ENCODE data around the gene ZNF550. TPM values are rescaled to one million over a fixed set of nuclear protein-coding genes. Genes with fewer than 3 reads are reported as not detected.
"Not testable (repeated sequence)": the region's sequence is repeated elsewhere in the genome, so short reads cannot be mapped to it uniquely, and the experiment has no call there.

ZNF550 gene
- total RNA-seq, 1 donor from 2014 or later, result 6.3 TPM

GRCh38 chr19:57500400-57500799, 59.3 kb downstream of the ZNF550 start:
- H3K4me3 ChIP-seq (ENCODE audit: low read length in 3 of 3), result peak overlapping the region; percentile 54 to 65 (median 62)
- not testable (repeated sequence) for H3K4me1 ChIP-seq (ENCODE audit: control insufficient read depth in 3 of 3, insufficient read depth in 3 of 3, low read length in 3 of 3); H3K27ac ChIP-seq (ENCODE audit: low read depth, low read length); H3K27me3 ChIP-seq (ENCODE audit: control insufficient read depth in 3 of 3, insufficient read depth in 3 of 3, low read length in 3 of 3)
- peak overlapping the region; percentile 38 to 64 (median 43) for H3K9ac ChIP-seq (ENCODE audit: low read depth in 1 of 3, low read length in 3 of 3)
- H3K36me3 ChIP-seq (ENCODE audit: control insufficient read depth in 3 of 3, insufficient read depth in 3 of 3, low read length in 3 of 3), result peaks cover 11 to 20% (median 17%) of the 10 kb centered on the region in 3 donors
- peaks cover 0 to 16% (median 0%) of the 10 kb centered on the region in 3 donors for H3K9me3 ChIP-seq (ENCODE audit: control insufficient read depth in 3 of 3, low read length in 3 of 3)

- not testable (repeated sequence) for H3K4me1 ChIP-seq (ENCODE audit: control insufficient read depth in 3 of 3, insufficient read depth in 3 of 3, low read length in 3 of 3); H3K27me3 ChIP-seq (ENCODE audit: control insufficient read depth in 3 of 3, insufficient read depth in 3 of 3, low read length in 3 of 3)
- H3K36me3 ChIP-seq (ENCODE audit: control insufficient read depth in 3 of 3, insufficient read depth in 3 of 3, low read length in 3 of 3), result peaks cover 8 to 15% (median 14%) of the 10 kb centered on the region in 3 donors
- peak within 1 kb of the TSS; percentile 82 for H3K27ac ChIP-seq (ENCODE audit: low read depth, low read length)
- peak within 1 kb of the TSS; percentile 65 to 90 (median 88) for H3K4me3 ChIP-seq (ENCODE audit: low read length in 3 of 3)
- peaks cover 0 to 13% (median 0%) of the 10 kb centered on the region in 3 donors for H3K9me3 ChIP-seq (ENCODE audit: control insufficient read depth in 3 of 3, low read length in 3 of 3)
- peak within 1 kb of the TSS; percentile 75 to 92 (median 91) for H3K9ac ChIP-seq (ENCODE audit: low read depth in 1 of 3, low read length in 3 of 3)
These were observed 59.8 kb downstream of the ZNF550 start, which contains the start of gene ZNF773 for GRCh38 chr19:57499680-57500395. ZNF773 (plus strand) TSS chr19:57499938; CDS start chr19:57500081, 143 bp downstream.

- not testable (repeated sequence) for H3K9ac ChIP-seq (ENCODE audit: low read depth in 1 of 3, low read length in 3 of 3); H3K27ac ChIP-seq (ENCODE audit: low read depth, low read length); H3K27me3 ChIP-seq (ENCODE audit: control insufficient read depth in 3 of 3, insufficient read depth in 3 of 3, low read length in 3 of 3); H3K4me1 ChIP-seq (ENCODE audit: control insufficient read depth in 3 of 3, insufficient read depth in 3 of 3, low read length in 3 of 3)
- Histone ChIP-seq H3K36me3 (ENCODE audit: control insufficient read depth in 3 of 3, insufficient read depth in 3 of 3, low read length in 3 of 3) (peaks cover 6 to 16% (median 12%) of the 10 kb centered on the region in 3 donors), H3K4me3 (ENCODE audit: low read length in 3 of 3) (peak overlapping the region in 2 of 3 donors; percentile 88 to 90), H3K9me3 (ENCODE audit: control insufficient read depth in 3 of 3, low read length in 3 of 3) (peaks cover 0 to 11% (median 0%) of the 10 kb centered on the region in 3 donors)
These were observed 60.4 kb downstream of the ZNF550 start for GRCh38 chr19:57499332-57499679.

- H3K9ac ChIP-seq (ENCODE audit: low read depth in 1 of 3, low read length in 3 of 3), result peak overlapping the region in 1 of 3 donors; percentile 26
- not testable (repeated sequence) for H3K27ac ChIP-seq (ENCODE audit: low read depth, low read length); H3K9me3 ChIP-seq (ENCODE audit: control insufficient read depth in 3 of 3, low read length in 3 of 3); H3K4me1 ChIP-seq (ENCODE audit: control insufficient read depth in 3 of 3, insufficient read depth in 3 of 3, low read length in 3 of 3); H3K27me3 ChIP-seq (ENCODE audit: control insufficient read depth in 3 of 3, insufficient read depth in 3 of 3, low read length in 3 of 3)
- H3K36me3 ChIP-seq (ENCODE audit: control insufficient read depth in 3 of 3, insufficient read depth in 3 of 3, low read length in 3 of 3), result peaks cover 19 to 27% (median 25%) of the 10 kb centered on the region in 3 donors
- H3K4me3 ChIP-seq (ENCODE audit: low read length in 3 of 3), result peak overlapping the region; percentile 21 to 42 (median 38)
These were observed 71.4 kb downstream of the ZNF550 start for GRCh38 chr19:57488299-57488644.

- H3K27ac ChIP-seq (ENCODE audit: low read depth, low read length), result peak within 1 kb of the TSS; percentile 30
- H3K4me3 ChIP-seq (ENCODE audit: low read length in 3 of 3), result peak within 1 kb of the TSS; percentile 89 to 99 (median 98)
- peaks cover 15 to 21% (median 20%) of the 10 kb centered on the region in 3 donors for H3K36me3 ChIP-seq (ENCODE audit: control insufficient read depth in 3 of 3, insufficient read depth in 3 of 3, low read length in 3 of 3)
- peak within 1 kb of the TSS; percentile 89 to 95 (median 90) for H3K9ac ChIP-seq (ENCODE audit: low read depth in 1 of 3, low read length in 3 of 3)
- H3K4me1 ChIP-seq (ENCODE audit: control insufficient read depth in 3 of 3, insufficient read depth in 3 of 3, low read length in 3 of 3); H3K9me3 ChIP-seq (ENCODE audit: control insufficient read depth in 3 of 3, low read length in 3 of 3); H3K27me3 ChIP-seq (ENCODE audit: control insufficient read depth in 3 of 3, insufficient read depth in 3 of 3, low read length in 3 of 3): not testable (repeated sequence)
These were observed 72.0 kb downstream of the ZNF550 start, which contains the start of gene ZNF419 for GRCh38 chr19:57487477-57488298. ZNF419 (plus strand) TSS chr19:57487750; CDS start chr19:57487951, 201 bp downstream.

Other genes with a start within 250 kb of the ZNF550 start
- 18.8 TPM for gene ZNF543, start 239.4 kb downstream of the ZNF550 start, total RNA-seq
- 16.2 TPM for gene ZNF304, start 208.6 kb downstream of the ZNF550 start, total RNA-seq
- gene TRAPPC2B, start 196.3 kb downstream of the ZNF550 start, total RNA-seq, result 25.1 TPM
- gene ZNF547, start 196.3 kb downstream of the ZNF550 start, total RNA-seq, result 3.1 TPM
- 27.7 TPM for gene ZNF548, start 170.0 kb downstream of the ZNF550 start, total RNA-seq
- 14.1 TPM for gene ZNF17, start 148.7 kb downstream of the ZNF550 start, total RNA-seq
- 13.6 TPM for gene ZNF749, start 124.5 kb downstream of the ZNF550 start, total RNA-seq
- 1.0 TPM for gene VN1R1, start 102.7 kb downstream of the ZNF550 start, total RNA-seq
- gene ZNF772, start 82.3 kb downstream of the ZNF550 start, total RNA-seq, result 15.1 TPM
- gene ZNF419, start 72.1 kb downstream of the ZNF550 start, total RNA-seq, result 9.9 TPM
- gene ZNF773, start 59.9 kb downstream of the ZNF550 start, total RNA-seq, result 9.9 TPM
- gene ZNF549, start 32.5 kb downstream of the ZNF550 start, total RNA-seq, result 8.9 TPM
- gene ZNF416, start 19.0 kb upstream of the ZNF550 start, total RNA-seq, result 7.8 TPM
- 10.4 TPM for gene ZIK1, start 24.3 kb upstream of the ZNF550 start, total RNA-seq
- gene ZNF530, start 40.0 kb upstream of the ZNF550 start, total RNA-seq, result 6.8 TPM
- gene ZNF134, start 54.4 kb upstream of the ZNF550 start, total RNA-seq, result 17.7 TPM
- gene ZNF211, start 73.3 kb upstream of the ZNF550 start, total RNA-seq, result 12.5 TPM
- not detected for gene ZSCAN4, start 109.1 kb upstream of the ZNF550 start, total RNA-seq
- 11.5 TPM for gene ZNF551, start 122.1 kb upstream of the ZNF550 start, total RNA-seq
- 7.3 TPM for gene ZNF154, start 149.3 kb upstream of the ZNF550 start, total RNA-seq
- gene ZNF671, start 167.8 kb upstream of the ZNF550 start, total RNA-seq, result 15.1 TPM
- 18.3 TPM for gene ZNF776, start 187.0 kb upstream of the ZNF550 start, total RNA-seq
- gene ZNF586, start 209.8 kb upstream of the ZNF550 start, total RNA-seq, result 27.1 TPM

Measured in skeletal muscle tissue (tissue), 4 donors.